Urothelium cell line (cell line): ENCODE results near the gene SEC62.
A peak's percentile ranks its signal among the peaks of the same experiment; 100 is the strongest.

ENCODE experiments used
- DNase-seq: peaks from one replicate; pipeline ENCODE4 v3.0.0; 2011; ENCODE audit warnings: low spot score, mixed read lengths
- FAIRE-seq: peaks from 2 replicates; lab custom pipeline; 2011; peaks lifted over from hg19 to GRCh38; lab: Jason Lieb, UNC

The SEC62 gene

DNA sequence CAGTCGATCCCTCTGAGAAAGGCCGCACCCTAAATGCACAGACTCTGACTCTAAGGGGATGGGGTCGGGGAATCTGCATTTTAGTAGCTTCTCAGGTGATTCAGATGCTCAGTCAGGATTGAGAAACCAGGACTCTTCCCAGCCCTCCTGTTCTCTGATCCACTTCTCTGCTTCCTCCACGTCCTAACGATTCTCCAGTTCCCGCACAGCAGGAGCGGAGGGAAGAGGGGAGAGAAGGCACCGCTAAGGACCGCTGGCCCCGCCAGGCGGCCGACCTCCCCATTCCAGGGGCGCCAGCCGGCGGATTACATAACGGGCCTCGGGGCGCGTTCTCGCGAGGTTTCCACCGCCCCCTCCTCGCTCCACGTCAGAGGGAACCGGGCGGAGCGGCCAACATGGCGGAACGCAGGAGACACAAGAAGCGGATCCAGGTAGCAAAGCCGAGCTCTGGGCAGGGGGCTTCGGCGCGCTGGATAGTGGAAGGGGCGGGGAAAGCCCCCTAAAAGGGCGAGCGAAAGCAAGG, at the start of gene SEC62:
SEC62 (plus strand) TSS at position 380 of the 523 bp plus-strand sequence; CDS start at position 396, 16 bp downstream.
- DNase-seq (peak; percentile 91), FAIRE-seq (no peak)

GRCh38 chr3:169923189-169923588, 43.4 kb upstream of the SEC62 start:
- DNase-seq (no peak), FAIRE-seq (no peak)

DNA sequence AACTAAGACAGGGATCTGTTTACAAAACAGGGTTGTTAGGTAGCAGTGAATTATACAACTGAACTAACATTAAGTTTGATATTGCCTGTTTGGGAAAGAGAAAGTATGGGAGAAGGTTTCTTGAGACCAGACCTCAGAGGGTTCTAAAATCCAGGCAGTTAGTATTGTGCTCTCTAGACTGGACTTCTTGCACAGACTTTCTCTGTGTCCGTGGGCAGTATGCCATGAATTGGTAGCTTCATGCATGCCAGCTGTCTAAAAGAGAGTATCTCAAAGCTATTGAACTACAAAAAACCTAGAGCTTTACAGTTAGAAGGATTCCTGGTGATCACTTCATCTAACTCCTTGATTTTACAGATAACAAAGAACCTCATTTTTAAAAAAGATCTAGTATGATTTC, 42.8 kb upstream of the SEC62 start:
- no peak for FAIRE-seq
- no peak for DNase-seq

GRCh38 chr3:169929830-169930519, 36.6 kb upstream of the SEC62 start:
- FAIRE-seq (no peak), DNase-seq (no peak)

GRCh38 chr3:169930843-169931242, 35.8 kb upstream of the SEC62 start:
- FAIRE-seq (no peak), DNase-seq (no peak)

- no peak for FAIRE-seq
- no peak for DNase-seq
Observed at GRCh38 chr3:169931747-169932520, 34.7 kb upstream of the SEC62 start.

- DNase-seq (no peak), FAIRE-seq (no peak)
Observed at GRCh38 chr3:169939320-169939719, 27.3 kb upstream of the SEC62 start.

GRCh38 chr3:169939751-169940150, 26.9 kb upstream of the SEC62 start:
- FAIRE-seq (no peak), DNase-seq (no peak)

- DNase-seq: no peak
- FAIRE-seq: no peak
Observed at GRCh38 chr3:169940470-169941181, 26.0 kb upstream of the SEC62 start.

- no peak for FAIRE-seq
- DNase-seq: no peak
Observed at GRCh38 chr3:169945313-169945712, 21.3 kb upstream of the SEC62 start.

GRCh38 chr3:169946336-169946735, 20.3 kb upstream of the SEC62 start:
- DNase-seq (no peak), FAIRE-seq (no peak)

DNA sequence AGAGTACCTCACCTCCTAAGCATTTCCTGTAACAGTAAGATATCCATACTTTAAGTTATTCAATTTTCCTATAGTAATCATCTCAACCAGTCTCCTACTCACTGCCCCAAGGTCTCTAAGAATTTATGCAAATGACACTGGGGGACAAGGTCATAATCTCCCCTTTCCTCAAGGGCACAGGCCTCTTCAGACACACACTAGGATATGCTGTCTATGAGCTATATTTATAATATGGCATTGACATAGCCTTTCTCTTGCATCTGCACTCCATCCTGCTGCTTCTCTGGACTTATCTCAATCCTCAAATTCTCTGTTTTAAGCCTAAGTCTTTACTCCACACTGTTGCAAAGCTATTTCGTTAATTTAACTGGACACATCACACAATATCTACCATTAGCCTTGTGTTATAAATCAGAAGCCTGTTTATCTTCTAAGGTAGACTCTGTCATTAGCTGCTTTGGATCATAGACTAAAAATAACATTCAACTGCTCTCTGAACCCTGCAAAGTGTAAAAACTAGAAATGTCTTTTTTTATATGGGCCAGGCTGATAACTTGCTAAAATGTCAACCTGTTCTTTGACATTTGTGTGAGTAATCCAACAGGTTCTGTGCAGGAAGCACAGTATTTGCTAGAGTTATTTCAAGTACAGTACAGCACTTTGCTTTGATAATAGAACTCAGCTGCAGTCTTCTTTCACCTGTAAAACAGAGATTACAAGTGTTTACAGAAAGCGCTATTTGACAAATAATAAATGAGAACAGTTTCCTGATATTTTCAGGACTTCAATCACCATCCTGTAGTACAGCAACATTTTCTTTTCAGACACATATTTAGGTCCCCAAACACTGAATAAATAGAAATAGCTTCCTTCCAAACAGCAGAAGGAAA, 17.8 kb upstream of the SEC62 start:
- no peak for DNase-seq
- FAIRE-seq: no peak

- DNase-seq (no peak), FAIRE-seq (no peak)
Observed at GRCh38 chr3:169952045-169952444, 14.6 kb upstream of the SEC62 start.

DNA sequence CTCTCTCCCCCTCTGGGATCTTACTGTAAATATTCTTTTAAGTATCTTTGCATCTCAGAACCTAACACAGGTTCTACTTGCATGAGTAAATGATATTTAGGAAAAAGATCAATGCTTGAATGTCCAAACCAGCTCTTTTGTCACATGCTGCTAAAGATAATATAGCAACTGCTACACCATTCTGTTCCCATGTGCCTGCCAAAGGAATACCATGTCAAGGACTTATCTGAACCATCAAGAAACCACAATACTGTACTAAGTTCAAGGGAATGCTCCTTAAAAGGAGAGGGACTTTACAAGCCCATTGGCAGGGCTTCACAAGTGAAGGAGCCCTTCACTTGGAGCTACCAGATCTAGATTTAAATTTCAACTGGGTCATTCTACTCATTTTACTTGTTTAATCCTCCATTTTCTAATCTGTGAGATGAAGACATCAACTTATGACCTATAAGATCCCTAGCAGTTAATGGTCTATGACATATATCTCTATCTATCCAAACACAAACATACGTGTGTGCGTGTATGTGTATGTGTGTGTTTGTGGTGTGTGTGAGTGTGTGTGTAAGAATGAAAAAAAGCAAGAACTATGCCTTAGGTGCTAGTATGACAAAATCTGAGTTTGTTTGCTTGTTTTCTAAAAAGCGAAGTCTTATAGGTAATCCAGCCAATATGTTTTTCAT, 13.0 kb upstream of the SEC62 start:
- no peak for DNase-seq
- no peak for FAIRE-seq

- no peak for DNase-seq
- FAIRE-seq: no peak
Observed at GRCh38 chr3:169954142-169954756, 12.4 kb upstream of the SEC62 start.

GRCh38 chr3:169955406-169955805, 11.2 kb upstream of the SEC62 start:
- FAIRE-seq: no peak
- no peak for DNase-seq

- DNase-seq (peak; percentile 6), FAIRE-seq (no peak)
Observed at GRCh38 chr3:169964176-169964575, 2.4 kb upstream of the SEC62 start.

GRCh38 chr3:169965562-169966427, 812 bp upstream of the SEC62 start:
- FAIRE-seq: no peak
- DNase-seq: no peak
